NCI-H1417 (cell line): Measurements from ENCODE around the gene POFUT2.

Experiments
- DNase-seq, 3 experiments: peaks; one replicate each; lab custom pipeline; 2025; lab: John Stamatoyannopoulos, UW

POFUT2 gene

DNA sequence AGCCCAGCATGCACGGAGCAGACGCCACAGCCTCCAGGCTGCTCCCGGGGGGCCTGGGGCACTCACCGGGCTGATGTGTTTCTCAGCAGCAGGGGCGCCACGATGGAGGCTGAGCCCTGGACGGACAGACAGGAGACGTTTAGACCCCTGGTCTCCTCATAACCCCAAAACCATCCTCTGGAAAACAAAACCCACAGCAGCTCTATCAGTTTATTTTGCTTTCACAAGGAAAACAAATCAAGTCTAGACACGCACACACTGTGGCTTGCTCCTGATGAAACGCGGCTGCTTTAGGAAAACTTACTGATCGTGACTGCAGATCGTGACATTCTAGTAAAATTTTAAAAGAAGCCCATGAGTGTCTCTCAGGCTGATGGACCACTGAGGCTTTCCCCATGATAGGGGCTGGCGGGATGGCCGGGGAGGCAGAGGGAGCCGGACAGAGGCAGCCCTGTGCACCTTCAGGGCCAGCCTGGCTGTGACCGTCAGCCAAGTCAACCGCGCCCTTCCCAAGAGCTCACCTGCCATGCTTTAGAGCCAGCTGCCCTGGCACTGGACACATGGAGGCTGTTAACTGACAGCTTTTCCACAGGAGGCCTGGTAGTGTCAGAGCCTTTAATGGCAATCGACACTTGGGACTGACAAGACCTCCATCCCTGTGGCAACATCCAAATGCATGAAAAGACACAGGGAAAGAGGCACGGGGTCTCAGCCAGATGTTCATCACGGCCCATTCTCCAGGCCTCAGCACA lies 5.2 kb downstream of the POFUT2 start:
- no peak for DNase-seq

DNA sequence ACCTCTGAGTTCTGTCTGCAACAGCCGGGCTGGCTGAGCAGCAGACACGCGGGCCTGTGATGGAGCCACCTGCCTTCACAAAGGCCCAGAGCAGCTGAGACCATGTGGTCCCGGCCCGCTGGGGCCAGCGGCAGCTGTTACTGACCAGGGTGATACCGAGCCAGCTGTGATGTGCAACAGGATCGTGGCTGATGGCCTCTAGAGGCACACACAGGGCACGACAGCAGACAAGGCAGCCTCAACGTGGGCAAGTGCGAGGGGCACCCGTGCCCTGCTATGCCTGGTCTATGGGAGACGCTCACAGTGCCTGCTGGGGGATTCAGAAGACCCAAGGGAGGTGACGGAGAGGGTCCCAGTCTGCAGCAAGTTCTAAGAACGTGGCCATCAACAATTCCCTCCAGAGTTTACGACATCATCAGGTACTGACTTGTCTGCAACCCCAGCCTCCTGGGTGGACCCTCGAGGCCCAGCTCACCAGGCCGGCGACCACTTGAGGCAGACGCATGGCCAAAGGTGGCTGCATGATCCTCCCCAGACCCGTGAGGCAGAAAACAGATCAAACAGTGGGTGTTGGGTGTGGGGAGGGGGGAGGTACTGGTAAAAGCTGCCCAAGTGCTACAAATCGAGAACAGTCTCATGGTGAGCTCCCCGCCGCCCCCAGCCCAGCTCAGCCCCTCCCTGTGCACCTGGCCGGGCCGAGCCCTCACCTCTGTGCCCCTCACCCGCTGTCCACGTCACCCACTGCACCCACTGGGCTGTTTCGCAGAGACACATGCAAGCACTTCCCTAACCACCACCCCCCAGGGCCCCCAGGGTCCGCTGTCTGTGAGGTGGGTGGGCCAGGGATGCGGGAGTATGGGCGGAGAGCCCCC lies 6.0 kb downstream of the POFUT2 start:
- DNase-seq, result no peak

DNA sequence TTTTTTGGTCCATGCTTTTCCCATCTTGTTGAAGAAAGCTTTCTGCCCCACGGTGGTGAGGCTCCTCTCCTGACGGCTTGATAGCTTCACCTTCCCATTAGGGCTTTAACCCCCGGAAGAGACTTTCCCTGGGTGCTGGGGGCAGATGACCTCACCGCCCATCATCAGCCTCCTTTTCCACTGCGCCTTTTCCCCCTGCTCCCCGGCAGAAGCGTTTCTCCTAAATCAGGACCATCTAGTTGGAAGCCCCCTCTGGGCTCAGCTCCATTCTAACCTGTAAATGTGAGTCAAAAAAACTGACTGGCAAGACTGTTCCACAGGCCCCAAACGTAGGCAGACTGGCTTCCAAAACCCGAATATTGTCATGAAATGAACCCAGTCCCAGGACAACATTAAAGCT lies 6.7 kb downstream of the POFUT2 start:
- no peak for DNase-seq

DNA sequence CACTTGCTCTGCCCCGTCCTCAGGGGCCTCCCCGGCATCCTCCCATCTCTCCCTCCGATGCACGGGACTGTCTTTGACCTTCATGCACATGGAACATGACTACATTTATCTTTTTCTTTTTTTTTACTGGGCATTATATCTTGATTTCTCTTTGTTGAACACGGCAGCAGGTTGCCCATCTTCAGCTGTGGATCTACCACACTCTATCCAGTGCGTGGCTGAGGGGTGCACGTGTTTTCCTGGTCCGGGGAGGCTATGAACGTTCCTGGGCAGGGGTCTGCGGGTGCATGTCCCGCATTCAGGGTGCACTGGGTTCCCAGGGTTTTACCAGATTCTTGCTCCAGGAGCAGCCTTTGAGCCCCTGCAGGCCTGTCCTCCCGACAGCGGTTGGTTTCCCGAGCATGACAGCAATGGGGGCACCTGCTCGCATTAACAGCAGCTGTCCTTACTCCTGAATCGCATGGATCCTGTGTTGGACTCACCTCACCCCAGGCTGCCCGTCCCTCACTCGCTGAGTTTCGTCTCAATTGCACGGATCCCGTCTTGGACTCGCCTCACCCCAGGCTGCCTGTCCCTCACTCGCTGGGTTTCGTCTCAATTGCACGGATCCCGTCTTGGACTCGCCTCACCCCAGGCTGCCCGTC lies 7.4 kb downstream of the POFUT2 start:
- no peak for DNase-seq

DNA sequence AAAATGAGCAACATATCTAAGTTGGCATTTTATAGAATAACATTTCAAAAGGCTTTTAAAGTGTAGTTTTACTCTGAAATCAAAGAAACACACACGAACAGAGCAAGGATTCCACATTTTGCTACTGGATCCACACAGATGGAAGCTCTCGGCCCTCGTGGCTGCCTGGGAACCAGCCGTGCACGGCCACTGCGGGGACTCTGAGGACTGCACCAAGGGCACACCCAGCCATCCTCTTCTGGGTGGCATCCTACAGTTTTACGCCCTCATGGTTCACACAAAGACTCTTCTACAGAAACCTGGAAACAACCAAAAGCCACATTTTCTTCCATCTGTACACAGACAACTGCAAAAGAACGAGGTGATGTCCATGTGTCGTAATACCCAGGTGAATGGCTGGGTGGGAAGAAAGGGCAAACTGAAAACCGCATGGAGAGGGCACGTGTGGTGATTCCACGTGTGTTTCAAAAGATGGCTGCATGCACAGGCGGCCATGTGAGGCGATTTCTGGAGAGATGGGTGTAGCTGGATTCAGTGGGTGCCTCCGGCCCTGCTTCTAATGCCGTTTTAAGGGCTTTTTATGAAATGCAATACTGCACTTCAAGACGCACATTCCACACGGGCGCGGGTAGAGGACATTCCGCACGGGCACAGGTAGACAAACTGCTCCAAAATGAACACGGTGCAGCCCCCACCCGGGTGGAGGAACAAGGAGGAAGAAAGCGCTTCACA lies 8.1 kb downstream of the POFUT2 start:
- DNase-seq, result no peak

DNA sequence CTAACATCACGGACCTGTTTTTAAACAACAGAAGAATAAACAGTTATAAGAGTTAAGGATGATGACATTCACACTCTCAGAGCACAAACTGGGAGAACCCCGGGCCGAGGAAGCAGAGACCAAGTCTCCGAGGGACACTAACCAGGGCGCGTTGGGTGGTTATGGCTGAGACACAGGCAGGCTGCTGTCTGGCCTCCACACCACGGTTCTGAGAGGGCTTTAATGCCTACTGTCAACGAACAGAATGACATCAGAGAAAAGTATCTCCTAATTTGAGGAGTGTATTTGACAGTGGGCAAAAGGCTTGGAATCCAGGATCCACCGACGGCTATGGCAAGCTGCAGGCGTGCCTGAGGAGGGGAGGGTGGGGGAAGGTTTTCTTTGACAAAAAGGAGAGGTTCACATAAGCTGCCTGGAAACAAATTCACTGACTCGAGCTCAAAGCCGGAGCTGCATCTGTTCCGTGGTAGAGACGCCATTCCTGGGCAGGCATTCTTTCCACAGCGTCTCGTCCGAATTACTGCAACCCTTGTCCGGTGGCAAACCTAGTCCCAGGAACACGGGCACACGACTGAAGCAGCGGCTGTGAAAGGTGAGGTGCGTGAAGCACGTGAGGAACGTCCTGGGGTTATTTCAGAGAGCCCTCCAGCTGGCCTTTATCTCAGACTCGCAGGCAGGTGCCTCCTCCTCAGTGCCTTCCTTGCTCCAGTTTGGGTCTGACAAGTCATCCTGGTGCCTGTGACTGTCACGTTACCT lies 9.4 kb downstream of the POFUT2 start:
- DNase-seq, result no peak

DNA sequence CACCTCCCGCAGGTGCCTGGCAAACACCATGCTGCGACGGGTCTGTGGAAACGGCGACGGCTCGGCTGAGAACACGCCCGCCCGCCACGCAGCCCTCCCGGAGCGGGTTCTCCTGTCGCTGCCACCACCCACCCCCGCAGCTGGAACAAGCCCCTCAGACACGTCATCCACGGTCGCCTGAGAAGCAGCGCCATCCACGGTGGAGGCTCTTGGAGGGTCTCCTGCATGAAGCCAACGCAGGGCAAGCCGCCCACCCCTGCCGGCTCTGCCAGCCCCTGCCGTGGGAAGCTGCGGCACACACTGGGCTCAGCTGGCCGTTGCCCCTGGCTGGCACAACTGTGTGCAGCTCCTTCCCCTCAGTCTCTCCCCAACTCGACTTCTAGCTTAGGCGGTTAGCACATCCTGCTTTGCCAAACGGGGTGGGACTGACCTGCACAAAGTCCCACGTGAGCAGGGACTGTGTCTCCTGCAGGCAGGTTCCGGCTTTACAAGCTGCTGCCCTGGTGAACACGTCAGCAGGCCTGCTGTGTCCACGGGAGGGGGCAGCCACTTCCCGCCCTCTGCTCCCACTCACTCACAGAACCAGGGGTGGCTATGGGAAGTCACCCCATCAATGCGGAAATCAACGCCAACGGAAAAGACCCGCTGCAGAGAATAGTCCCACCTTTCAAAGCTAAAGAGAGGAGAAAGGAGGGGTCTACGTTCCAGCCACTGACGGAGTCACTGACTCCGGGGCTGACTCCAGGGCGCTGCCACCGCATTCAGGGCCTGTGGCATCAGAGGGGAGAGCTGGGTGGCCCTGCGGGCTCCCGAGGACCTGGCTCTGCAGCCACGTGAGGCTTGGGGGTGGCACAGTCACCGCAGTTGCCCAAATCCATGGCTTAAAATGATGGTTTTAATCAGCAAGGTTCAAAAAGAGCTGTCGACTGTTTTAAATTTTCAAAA lies 10.3 kb downstream of the POFUT2 start:
- no peak for DNase-seq

DNA sequence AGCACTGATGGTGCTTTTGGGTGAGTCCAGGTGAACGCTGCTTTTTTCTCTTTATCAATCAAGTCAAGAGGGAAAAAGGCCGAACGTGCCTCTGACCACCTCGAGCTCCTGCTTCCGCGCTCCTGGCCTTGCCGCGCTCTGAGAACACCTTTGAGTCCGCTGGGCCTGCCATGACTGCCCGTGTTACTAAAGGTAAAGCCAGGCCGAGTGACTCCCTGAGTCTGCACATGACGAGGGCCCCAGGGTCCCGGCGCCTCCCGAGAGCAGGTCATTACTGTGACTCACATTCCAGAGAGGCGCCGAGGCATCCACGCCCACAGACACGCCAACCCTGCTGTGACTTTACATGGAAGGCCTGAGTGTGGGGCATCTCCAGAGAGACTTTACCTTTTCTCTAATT lies 11.1 kb downstream of the POFUT2 start:
- no peak for DNase-seq

DNA sequence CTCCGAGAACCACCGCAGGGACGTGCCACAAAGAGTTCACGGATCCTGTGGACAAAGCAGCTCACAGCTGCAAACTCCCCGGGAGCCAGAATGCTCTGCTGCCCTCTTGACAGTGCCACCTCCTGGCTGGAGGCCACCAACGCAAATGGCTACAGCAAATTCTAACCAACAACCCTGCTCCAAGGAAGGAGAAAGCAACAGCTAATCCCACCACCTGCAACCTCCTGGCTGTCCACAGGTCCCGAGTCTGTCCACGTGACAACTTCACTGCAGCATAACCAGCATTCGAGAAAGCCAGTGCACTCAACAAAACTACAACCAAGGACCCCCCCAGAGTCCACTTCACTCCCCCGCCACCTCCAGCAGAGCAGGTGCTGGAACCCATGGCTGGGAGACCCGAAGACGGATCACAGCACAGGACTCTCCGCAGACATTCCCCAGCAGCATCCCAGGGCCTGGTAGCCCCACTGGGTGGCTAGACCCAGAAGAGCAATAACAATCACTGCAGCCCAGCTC lies 17.3 kb downstream of the POFUT2 start:
- DNase-seq, result no peak

DNA sequence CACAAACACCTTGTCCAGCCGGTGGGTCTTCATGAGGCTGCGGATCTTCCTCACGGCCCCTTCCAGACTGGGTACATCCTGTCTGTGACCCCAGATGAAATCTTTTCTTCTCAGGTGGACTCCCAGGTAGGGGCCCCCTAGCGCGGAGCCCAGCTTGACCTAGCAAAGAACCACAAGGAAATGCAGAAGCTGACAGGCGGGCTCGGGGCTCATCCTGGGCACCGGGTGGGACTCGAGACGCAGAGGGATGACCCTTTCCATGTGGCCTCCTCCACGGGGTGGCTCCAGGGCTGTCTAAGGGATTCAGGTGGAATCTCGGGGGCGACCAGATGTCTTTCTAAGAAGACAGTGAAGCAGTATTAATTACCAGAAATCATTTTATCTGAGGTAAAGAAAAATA lies 17.8 kb downstream of the POFUT2 start:
- no peak for DNase-seq

DNA sequence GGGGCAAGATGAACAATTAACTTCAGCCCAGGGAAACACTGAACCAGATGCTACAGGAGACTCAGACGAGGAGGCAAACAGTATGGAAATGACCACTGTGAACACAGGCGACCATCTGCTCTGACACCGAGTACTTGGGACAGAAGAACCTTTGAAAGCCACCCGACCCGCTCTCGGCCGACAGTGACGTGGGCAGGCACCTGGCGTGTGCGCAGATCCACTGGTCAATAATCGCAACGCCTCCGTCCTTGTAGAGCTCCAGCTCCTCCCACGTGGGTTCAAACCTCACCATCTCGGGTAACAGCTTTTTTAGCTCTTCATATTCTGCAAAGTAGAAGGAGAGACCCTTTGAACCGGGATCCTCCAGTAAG lies 20.3 kb downstream of the POFUT2 start:
- DNase-seq, result no peak

DNA sequence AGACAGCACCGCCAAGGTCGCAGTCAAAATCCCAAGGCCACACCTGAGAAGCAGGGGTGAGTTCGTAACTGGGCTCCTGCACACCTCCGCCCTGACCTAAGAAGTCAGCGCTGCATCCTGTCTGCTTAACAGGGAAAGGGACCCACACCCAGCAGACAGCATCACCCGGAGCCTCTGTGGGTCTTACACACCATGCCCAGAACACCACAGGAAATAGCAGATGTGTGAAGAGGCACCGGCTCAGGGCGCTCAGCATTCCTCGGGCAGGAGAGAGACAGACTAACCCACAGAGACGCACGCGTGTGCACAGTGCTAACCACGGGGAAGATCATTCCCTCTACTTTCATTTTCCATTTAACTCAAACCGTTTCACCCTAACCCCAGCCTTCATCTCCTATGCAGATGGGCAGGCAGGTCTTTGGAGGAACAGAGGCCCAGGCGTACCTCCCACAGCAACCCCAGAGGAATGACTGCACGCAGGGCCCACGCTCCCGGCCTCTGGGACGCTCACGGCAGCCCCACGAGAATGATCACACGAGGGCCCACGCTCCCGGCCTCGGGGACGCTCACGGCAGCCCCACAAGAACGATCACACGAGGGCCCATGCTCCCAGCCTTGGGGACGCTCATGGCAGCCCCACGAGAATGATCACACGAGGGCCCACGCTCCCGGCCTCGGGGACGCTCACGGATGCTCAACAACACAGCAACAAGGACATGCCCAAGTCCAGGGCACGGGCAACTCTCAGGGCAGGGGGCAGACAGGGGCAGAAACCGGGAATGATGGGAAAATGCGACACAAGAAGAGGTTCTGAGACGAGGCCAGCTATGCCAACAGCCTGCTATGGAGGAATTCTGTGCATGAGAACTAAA lies 20.9 kb downstream of the POFUT2 start:
- no peak for DNase-seq

DNA sequence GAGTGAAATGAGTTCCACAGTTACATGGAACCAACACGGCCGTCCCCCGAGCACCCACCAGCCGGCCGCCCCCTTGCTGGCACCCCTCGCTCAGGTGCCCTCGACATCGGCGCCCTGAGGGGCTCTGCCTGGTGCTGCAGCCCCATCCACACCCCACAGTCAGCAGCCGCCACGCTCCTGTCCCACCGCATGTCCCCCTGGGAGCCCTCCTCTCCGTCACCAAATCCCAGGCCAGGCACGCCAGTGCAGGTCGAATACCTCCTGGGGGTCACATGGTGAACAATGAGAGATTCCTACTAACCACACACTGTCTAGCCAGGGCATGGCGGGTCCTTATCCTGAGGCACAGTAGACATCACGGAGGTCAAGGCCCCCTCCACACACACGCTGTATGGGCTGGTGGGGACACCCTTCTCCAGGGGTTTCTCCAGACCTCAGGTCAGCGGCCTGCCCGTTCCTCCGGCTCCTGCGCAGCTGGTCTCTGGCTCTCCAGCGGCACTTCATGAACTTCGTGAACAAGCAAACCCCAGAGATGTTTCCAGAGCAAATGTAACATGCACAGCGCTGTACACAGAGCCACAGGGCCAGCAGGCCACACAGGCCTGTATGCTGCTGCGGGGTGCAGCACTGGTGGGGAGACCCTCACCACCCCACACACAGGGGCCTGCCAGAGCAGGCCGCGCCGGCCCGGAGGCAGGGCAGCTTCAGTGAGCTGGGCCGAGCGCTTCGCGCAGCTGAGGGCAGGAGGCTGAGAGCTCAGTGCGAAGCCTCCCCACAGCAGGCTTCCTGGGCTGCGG lies 21.8 kb downstream of the POFUT2 start:
- DNase-seq, result no peak

DNA sequence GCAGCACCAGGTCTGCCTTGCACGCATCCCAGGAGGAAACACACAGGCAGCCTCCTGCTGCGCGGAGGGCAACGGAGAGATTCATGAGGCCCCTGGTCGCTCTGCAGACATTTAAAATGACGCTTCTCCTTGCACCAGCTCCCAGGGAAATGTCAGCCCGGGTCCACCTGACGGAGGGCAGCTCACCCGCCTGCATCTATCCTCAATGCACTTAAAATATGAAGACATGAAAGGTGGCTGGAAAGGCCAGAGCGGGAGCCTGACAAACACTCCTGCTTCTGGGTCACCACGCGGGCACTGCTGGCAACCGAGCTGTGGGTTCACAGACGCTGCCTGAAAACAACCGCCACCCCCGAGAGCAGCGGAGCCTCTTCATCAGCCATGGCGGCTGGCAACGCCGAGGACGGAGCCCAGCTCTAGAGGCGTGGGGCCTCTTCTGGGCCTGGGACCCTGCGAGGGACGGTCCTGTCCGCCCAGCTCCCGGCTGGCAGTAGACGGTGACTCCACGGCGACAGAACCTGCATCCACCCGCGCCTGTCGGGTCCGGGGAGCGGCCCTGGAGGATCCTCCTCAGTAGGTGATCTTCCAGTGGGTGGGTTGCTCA lies 22.7 kb downstream of the POFUT2 start:
- DNase-seq, result no peak

DNA sequence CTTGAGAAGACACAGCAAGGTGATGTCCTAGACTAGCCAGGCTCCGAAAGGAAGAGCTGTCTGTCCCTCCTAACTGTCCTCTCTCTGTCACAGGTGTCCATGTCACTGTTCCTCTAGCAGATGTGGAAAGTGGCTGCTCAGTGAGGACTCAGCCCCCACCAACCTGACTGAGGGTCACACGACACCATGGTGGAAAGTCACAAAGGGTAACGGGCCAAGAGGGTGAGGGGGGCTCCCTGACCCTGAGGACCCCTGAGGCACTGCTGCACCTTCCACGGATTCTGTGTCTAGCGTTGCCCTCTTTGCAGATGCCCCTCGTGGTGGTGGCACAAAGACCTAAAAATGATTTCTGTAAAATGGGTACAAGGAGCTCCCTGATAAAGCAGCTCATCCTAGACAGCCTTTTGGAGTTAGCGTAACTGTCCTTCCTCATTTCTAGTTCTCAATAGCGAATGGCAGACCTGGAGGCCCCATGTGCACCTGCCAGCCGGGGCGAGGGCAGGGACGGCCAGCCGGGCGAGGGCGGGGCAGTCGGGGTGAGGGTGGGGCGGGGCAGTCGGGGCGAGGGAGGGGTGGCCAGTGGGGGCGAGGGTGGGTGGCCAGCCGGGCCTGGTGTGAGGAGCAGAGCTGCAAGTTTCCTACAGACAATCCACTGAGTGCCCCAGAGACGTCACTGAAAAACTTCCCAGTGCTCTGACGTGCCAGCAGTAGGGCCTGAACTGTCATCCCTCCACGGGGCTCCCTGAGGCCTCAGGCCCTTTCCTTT lies 23.4 kb downstream of the POFUT2 start:
- no peak for DNase-seq

DNA sequence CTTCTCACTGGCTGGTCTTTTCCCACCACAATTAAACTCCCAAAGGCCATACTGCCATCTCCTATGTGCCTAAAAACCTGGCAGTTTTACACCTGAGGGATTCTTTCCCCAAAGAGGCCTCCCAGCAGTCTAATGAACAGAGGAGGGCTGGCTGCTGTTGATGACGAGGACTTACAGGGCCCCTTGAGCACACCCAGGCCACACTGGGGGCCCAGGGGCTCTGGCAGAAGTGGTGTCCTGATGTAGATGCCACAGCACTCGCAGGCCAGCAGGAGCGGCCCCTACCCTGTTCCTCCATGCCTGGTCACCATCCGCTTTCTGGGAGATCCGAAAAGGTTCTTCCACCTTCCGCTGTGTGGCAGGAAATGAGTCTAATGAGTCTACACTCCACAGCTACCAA lies 24.2 kb downstream of the POFUT2 start:
- no peak for DNase-seq

DNA sequence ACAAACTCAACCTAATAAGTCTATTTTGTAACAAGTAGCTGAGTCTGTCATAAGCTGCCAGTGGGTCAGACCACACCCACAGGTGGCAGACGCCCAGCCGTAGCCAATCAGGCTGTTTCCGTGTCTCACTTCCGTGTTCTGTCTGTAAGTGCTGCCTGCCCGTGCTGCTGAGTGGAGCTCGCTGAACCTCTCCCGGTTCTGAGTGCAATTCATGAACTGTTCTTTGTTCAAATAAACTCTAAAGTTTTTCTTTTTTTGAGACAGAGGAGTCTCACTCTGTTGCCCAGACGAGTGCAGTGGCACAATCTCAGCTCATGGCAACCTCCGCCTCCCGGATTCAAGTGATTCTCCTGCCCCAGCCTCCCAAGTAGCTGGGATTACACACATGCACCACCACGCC lies 25.1 kb downstream of the POFUT2 start:
- peak in 1 of 3 experiments; percentile 31 for DNase-seq
